Right ventricle myocardium inferior (tissue), 1 donor: Measurements from ENCODE around the gene AGAP2. TPM values are rescaled to one million over a fixed set of nuclear protein-coding genes. Genes with fewer than 3 reads are reported as not detected.
"Not testable (repeated sequence)": the region's sequence is repeated elsewhere in the genome, so short reads cannot be mapped to it uniquely, and the experiment has no call there.

Source experiments
- ATAC-seq: fragments of 200-7000 bp; cut with Tn5 transposase; one replicate; pipeline ENCODE4 v1.9.1; 2020; ENCODE audit warnings: mild to moderate bottlenecking, moderate library complexity
- DNase-seq: peaks from one replicate; pipeline ENCODE4 v3.0.0; 2021; ENCODE audit errors: missing footprints
- intact Hi-C: fragments of 100-400 bp; cut with DNase I; formaldehyde crosslinking; loops from one replicate; pipeline ENCODE4 v1.11.0; 2022
- microRNA-seq: library from miRNA; unstranded; fragments of <30 nt; microRNA quantifications from one replicate; pipeline ENCODE4 v1.2.0, GENCODE V29; 2020
- total RNA-seq: library from RNA; stranded (reverse); fragmentation: NEBNext Ultra II Directional; extraction: Animal tissue kit (Norgen Biotek cat#: 25700); gene quantifications from one replicate; pipeline ENCODE4 v1.2.1, GENCODE V29; 2021
- donor health status: DM: no; HTN: yes; CAD: no; lungs with severe emphysema.

AGAP2 gene
- total RNA-seq, 1 donor from 2014 or later, result 7.8 TPM

DNA sequence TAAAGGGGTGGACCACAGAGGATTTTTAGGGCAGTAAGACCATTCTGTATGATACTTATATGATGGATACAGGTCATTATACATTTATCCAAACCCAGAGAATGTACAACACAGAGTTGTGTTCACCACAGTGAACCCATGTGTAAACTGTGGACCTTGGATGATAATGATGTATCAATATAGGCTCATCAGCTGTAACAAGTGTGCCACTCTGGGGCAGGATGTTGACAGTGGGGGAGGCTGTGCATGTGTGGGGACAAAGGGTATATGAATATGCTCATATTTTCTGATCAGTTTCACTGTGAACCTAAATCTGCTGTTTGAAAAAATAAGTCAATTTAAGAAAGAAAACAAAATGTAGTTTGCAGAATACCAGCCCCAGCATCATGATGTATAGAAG is 58.8 kb downstream of the AGAP2 start:
- intact Hi-C loops, result no loop called here
- ATAC-seq (no peak), DNase-seq (no peak)

DNA sequence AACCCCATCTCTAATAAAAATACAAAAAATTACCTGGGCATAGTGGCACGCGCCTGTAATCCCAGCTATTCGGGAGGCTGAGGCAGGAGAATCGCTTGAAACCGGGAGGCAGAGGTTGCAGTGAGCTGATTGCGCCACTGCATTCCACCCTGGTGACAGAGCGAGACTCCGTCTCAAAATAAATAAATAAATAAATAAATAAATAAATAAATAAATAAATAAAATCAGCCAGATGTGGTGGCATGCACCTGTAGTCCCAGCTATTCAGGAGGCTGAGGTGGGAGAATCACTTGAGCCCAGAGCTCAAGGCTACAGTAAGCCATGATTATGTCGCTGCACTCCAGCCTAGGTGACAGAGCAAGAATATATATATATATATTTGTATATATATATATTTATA is 60.6 kb downstream of the AGAP2 start:
- DNase-seq, intact Hi-C loops, ATAC-seq: not testable (repeated sequence)

DNA sequence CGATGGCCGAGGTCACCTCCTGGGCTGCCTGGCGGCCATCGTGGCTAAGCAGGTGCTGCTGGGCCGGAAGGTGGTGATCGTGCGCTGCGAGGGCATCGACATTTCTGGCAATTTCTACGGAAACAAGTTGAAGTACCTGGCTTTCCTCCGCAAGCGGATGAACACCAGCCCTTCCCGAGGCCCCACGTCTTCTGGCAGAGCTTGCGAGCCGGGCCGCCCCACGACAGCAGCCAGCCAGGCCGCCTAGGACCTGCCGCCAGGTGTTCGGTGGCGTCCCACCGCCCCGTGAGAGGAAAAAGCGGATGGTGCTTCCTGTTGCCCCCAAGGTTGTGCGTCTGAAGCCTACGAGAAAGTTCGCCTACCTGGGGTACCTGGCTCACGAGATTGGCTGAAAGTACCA is 63.9 kb downstream of the AGAP2 start:
- no peak for ATAC-seq
- DNase-seq, result no peak
- intact Hi-C loops, result no loop called here

Small RNA genes lying within 50 kb of the gene (microRNA-seq; reads per million reads assigned to microRNA genes)
- gene MIR6759, result not detected

Other genes with a start within 250 kb of the AGAP2 start
- gene DDIT3, start 218.2 kb downstream of the AGAP2 start, total RNA-seq, result 19.2 TPM
- 34.5 TPM for gene MBD6, start 215.9 kb downstream of the AGAP2 start, total RNA-seq
- 92.5 TPM for gene DCTN2, start 191.6 kb downstream of the AGAP2 start, total RNA-seq
- gene KIF5A, start 188.7 kb downstream of the AGAP2 start, total RNA-seq, result 0.05 TPM
- 13.1 TPM for gene PIP4K2C, start 147.6 kb downstream of the AGAP2 start, total RNA-seq
- gene DTX3, start 133.9 kb downstream of the AGAP2 start, total RNA-seq, result 23.8 TPM
- 13.0 TPM for gene ARHGEF25, start 127.3 kb downstream of the AGAP2 start, total RNA-seq
- 7.3 TPM for gene B4GALNT1, start 105.5 kb downstream of the AGAP2 start, total RNA-seq
- 110 TPM for gene OS9, start 44.6 kb downstream of the AGAP2 start, total RNA-seq
- gene TSPAN31, start 6.3 kb upstream of the AGAP2 start, total RNA-seq, result 27.9 TPM
- 42.3 TPM for gene CDK4, start 13.6 kb upstream of the AGAP2 start, total RNA-seq
- 14.5 TPM for gene MARCHF9, start 16.4 kb upstream of the AGAP2 start, total RNA-seq
- gene CYP27B1, start 28.3 kb upstream of the AGAP2 start, total RNA-seq, result 0.49 TPM
- gene METTL1, start 33.4 kb upstream of the AGAP2 start, total RNA-seq, result 7.0 TPM
- gene EEF1AKMT3, start 33.9 kb upstream of the AGAP2 start, total RNA-seq, result 1.2 TPM
- gene TSFM, start 44.0 kb upstream of the AGAP2 start, total RNA-seq, result 48.2 TPM
- 2.1 TPM for gene AVIL, start 80.0 kb upstream of the AGAP2 start, total RNA-seq
- 105 TPM for gene CTDSP2, start 108.0 kb upstream of the AGAP2 start, total RNA-seq
- gene ATP23, start 202.8 kb upstream of the AGAP2 start, total RNA-seq, result 8.2 TPM